ENCODE results near the gene PALM2AKAP2. TPM values are rescaled to one million over a fixed set of nuclear protein-coding genes. Genes with fewer than 3 reads are reported as not detected.

The PALM2AKAP2 gene
- total and polyA plus RNA-seq, 2 experiments from 2014 or later = 2.5 to 7.9 TPM

- Mint-ChIP-seq H3K27ac (no peak overlapping the region), H3K27me3 (ENCODE audit: insufficient read depth, low read depth, poor library complexity) (no peaks in the 10 kb centered on the region), H3K4me1 (no peaks in the 10 kb centered on the region), H3K4me3 (no peak overlapping the region), H3K36me3 (ENCODE audit: low read depth) (no peaks in the 10 kb centered on the region), H3K9me3 (no peaks in the 10 kb centered on the region)
- Histone ChIP-seq H3K27me3 (ENCODE audit: insufficient read depth) (no peaks in the 10 kb centered on the region), H3K36me3 (ENCODE audit: insufficient read depth) (no peaks in the 10 kb centered on the region), H3K4me3 (no peak overlapping the region), H3K4me2 (no peak overlapping the region), H4K20me1 (replicated peaks; ENCODE audit: insufficient read depth) (no peaks in the 10 kb centered on the region; the same call in 1 of the 2 replicates), H3K27ac (ENCODE audit: low read depth) (no peak overlapping the region), H3K4me1 (ENCODE audit: insufficient read depth) (no peaks in the 10 kb centered on the region), H3K9me2 (ENCODE audit: insufficient read depth) (no peaks in the 10 kb centered on the region), H2AFZ (no peak overlapping the region), H3F3A (replicated peaks; ENCODE audit: low read depth) (no peaks in the 10 kb centered on the region), H3K79me2 (replicated peaks; ENCODE audit: insufficient read depth) (peaks cover 20% of the 10 kb centered on the region)
- ATAC-seq = no peak
- TF ChIP-seq STAT1 (IDR thresholded peaks at IDR 0.05; ENCODE audit: unreplicated experiment) (no peak), ZNF462 (CRISPR knock-in tag; IDR thresholded peaks at IDR 0.05) (no peak), JUNB (IDR thresholded peaks at IDR 0.05; ENCODE audit: unreplicated experiment) (no peak), NANOG (IDR thresholded peaks at IDR 0.05; ENCODE audit: borderline replicate concordance) (no peak), POLR2AphosphoS5 (IDR thresholded peaks at IDR 0.05; ENCODE audit: low read depth) (no peak), ZNF331 (CRISPR knock-in tag; IDR thresholded peaks at IDR 0.05; ENCODE audit: low read depth) (no peak)
- no peak for DNase-seq (ENCODE audit: low spot score)
These were observed 17.5 kb downstream of the PALM2AKAP2 start for GRCh38 chr9:109797509-109797908.

- H3K79me2 ChIP-seq (replicated peaks; ENCODE audit: insufficient read depth) = peaks cover 28% of the 10 kb centered on the region
- no peaks in the 10 kb centered on the region for H3K27me3 ChIP-seq (ENCODE audit: insufficient read depth)
- H3K27ac ChIP-seq (ENCODE audit: low read depth) = no peak overlapping the region
- Mint-ChIP-seq H3K36me3 (ENCODE audit: low read depth) (no peaks in the 10 kb centered on the region), H3K27ac (no peak overlapping the region), H3K27me3 (ENCODE audit: insufficient read depth, low read depth, poor library complexity) (no peaks in the 10 kb centered on the region), H3K4me1 (no peaks in the 10 kb centered on the region), H3K9me3 (no peaks in the 10 kb centered on the region), H3K4me3 (no peak overlapping the region)
- H3K4me3 ChIP-seq = no peak overlapping the region
- DNase-seq (ENCODE audit: low spot score) (no peak), ATAC-seq (no peak)
- H3F3A ChIP-seq (replicated peaks; ENCODE audit: low read depth) = no peaks in the 10 kb centered on the region
- H3K9me2 ChIP-seq (ENCODE audit: insufficient read depth) = no peaks in the 10 kb centered on the region
- no peaks in the 10 kb centered on the region; the same call in 1 of the 2 replicates for H4K20me1 ChIP-seq (replicated peaks; ENCODE audit: insufficient read depth)
- H3K4me1 ChIP-seq (ENCODE audit: insufficient read depth) = no peaks in the 10 kb centered on the region
- H3K36me3 ChIP-seq (ENCODE audit: insufficient read depth) = no peaks in the 10 kb centered on the region
- H3K4me2 ChIP-seq = no peak overlapping the region
- no peak overlapping the region for H2AFZ ChIP-seq
- TF ChIP-seq ZNF462 (CRISPR knock-in tag; IDR thresholded peaks at IDR 0.05) = no peak
- no peak for TF ChIP-seq ZNF114 (CRISPR knock-in tag; IDR thresholded peaks at IDR 0.05)
- no peak for TF ChIP-seq POLR2AphosphoS5 (IDR thresholded peaks at IDR 0.05; ENCODE audit: low read depth)
- no peak for TF ChIP-seq CREB1 (CRISPR knock-in tag; IDR thresholded peaks at IDR 0.05; ENCODE audit: low read depth)
These were observed 19.1 kb downstream of the PALM2AKAP2 start for GRCh38 chr9:109799141-109799540.

All from GM23338 (cell line).